Thoracic aorta (tissue), 2 donors: ENCODE results near the gene CD2. TPM values are rescaled to one million over a fixed set of nuclear protein-coding genes. Genes with fewer than 3 reads are reported as not detected.

Experiments
- ATAC-seq: fragments of 150-250 bp; one replicate; pipeline ENCODE4 v1.8.0; 2017; ENCODE audit warnings: low read depth; ENCODE audit not compliant: insufficient number of reproducible peaks, low FRiP score
- DNase-seq: peaks from one replicate; pipeline ENCODE4 v3.0.0-alpha.2; 2020; ENCODE audit warnings: low spot score
- H3K27ac ChIP-seq, 2 donors: fragments of 200-600 bp; sonication (generic); 1 replicate in 1 of 2; 2 replicates in 1 of 2; pipeline ENCODE4 v1.5.1; 2016; ENCODE audit warnings: mild to moderate bottlenecking in 2 of 2, moderate library complexity in 2 of 2
- H3K27me3 ChIP-seq: fragments of 200-600 bp; sonication (generic); replicated peaks from 2 replicates; pipeline ENCODE4 v1.6.0; 2016; ENCODE audit warnings: mild to moderate bottlenecking; ENCODE audit not compliant: insufficient read depth
- H3K36me3 ChIP-seq: fragments of 200-600 bp; sonication (generic); one replicate; pipeline ENCODE4 v1.5.1; 2016
- H3K4me1 ChIP-seq, 2 donors: fragments of 200-600 bp; sonication (generic); 1 replicate in 1 of 2; 2 replicates in 1 of 2; pipeline versions ENCODE4 v1.5.1 to v1.6.0; 2016; ENCODE audit warnings: low read depth in 2 of 2, mild to moderate bottlenecking in 1 of 2; ENCODE audit not compliant: control insufficient read depth in 1 of 2
- H3K4me3 ChIP-seq: fragments of 200-600 bp; sonication (generic); 2 replicates; pipeline ENCODE4 v1.5.1; 2016; ENCODE audit warnings: mild to moderate bottlenecking
- H3K9me3 ChIP-seq: fragments of 200-600 bp; sonication (generic); 2 replicates; pipeline ENCODE4 v1.5.1; 2016
- total RNA-seq, 2 donors: library from RNA; depleted of rRNA; stranded (reverse); fragments of >200 nt; gene quantifications; one replicate each; pipeline versions ENCODE4 v1.1.0 to v1.2.3, GENCODE V29; 2016
- TF ChIP-seq, protein P1 (sequence below): fragments of 200-600 bp; sonication (generic); IDR thresholded peaks from one replicate; pipeline ENCODE4 v1.5.1; 2019; ENCODE audit warnings: antibody characterized with exemption

CD2 gene
- total RNA-seq, 2 donors from 2014 or later, result 1.4 to 3.0 TPM

DNA sequence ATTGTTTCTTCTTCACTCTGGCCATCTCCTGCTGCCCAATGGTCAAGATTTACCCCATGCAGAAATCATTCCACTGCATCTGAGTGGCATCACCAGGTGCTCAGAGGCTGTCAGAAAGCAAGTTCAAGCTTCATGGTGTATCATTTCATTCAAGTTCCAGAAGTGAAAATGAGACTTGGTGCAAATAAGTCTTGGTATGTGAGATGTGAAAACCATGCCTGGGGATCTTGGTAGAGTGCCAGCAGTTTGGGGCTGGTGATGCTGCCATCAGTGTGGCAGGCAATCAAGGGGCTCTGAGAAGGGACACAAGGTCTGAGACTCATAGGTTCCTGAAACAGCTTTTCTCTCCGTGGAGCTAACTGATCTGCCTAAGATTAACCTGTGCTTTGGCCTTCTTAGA lies 52.0 kb downstream of the CD2 start:
- H3K27ac ChIP-seq, result no peak overlapping the region
- ATAC-seq, result no peak
- no peak for DNase-seq
- no peak overlapping the region for H3K4me3 ChIP-seq
- no peaks in the 10 kb centered on the region for H3K9me3 ChIP-seq
- no peaks in the 10 kb centered on the region for H3K27me3 ChIP-seq
- H3K36me3 ChIP-seq, result no peaks in the 10 kb centered on the region
- no peaks in the 10 kb centered on the region for H3K4me1 ChIP-seq
- TF ChIP-seq, protein P1, sequence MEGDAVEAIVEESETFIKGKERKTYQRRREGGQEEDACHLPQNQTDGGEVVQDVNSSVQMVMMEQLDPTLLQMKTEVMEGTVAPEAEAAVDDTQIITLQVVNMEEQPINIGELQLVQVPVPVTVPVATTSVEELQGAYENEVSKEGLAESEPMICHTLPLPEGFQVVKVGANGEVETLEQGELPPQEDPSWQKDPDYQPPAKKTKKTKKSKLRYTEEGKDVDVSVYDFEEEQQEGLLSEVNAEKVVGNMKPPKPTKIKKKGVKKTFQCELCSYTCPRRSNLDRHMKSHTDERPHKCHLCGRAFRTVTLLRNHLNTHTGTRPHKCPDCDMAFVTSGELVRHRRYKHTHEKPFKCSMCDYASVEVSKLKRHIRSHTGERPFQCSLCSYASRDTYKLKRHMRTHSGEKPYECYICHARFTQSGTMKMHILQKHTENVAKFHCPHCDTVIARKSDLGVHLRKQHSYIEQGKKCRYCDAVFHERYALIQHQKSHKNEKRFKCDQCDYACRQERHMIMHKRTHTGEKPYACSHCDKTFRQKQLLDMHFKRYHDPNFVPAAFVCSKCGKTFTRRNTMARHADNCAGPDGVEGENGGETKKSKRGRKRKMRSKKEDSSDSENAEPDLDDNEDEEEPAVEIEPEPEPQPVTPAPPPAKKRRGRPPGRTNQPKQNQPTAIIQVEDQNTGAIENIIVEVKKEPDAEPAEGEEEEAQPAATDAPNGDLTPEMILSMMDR, result no peak

DNA sequence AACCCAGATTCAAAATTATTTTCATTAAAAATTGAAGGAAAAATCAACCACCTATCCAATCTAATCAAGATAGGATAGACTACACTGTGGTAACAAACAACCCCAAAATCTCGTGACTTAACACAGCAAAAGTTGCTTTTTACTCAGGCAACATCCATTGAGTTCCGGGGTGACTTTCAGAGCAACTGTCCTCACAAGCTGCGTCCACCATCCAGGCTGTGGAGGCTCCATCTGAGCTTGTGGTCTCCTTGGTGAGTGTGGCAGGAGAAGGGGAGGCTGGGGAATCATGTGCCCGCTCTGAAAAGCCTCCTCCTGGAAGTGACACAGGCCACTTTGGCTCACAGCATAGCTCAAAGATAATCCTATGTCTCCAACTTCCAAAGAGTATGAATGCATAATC lies 52.4 kb downstream of the CD2 start:
- DNase-seq, result no peak
- no peaks in the 10 kb centered on the region for H3K27me3 ChIP-seq

DNA sequence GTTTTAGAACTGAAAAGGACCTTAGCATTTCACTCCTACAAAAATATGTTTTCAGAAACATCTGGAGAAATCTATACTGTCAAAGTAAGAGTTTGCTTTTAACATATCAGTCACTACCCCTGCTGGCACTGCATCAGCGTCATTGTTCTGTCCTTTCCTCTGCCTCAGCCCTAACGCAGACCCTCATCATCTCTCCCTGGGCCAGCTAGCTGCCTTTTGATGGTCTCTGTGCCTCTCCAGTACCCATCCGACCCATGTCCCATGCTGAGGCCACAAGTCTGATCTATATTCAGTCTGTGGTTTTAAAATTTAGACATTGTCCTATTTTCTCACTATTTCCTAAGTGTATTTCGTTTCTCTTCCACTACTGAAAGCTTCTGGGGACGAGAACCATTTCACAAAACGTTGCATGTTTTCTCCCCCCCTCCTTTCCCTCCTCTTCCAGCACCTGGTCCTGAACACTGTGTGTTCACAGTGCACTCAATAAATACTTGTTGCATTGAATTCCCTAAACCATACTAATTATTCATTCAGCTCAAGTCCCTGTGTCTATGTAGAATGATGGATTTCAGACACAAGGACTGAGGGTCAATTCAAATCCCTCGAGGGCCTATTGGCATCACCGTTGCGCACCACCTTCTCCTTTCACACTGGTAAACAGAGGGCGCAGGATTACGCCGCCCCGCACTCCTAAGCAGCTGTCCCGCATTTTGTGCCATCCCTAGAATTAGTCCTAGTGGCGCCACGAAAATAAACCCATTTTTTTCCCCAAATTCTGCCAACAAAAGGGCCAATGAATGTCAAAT lies 53.4 kb downstream of the CD2 start:
- DNase-seq, result no peak
- Histone ChIP-seq H3K9me3 (peaks cover 2% of the 10 kb centered on the region), H3K27me3 (no peaks in the 10 kb centered on the region), H3K27ac (no peak overlapping the region), H3K36me3 (no peaks in the 10 kb centered on the region), H3K4me3 (no peak overlapping the region), H3K4me1 (no peaks in the 10 kb centered on the region)
- TF ChIP-seq, protein P1, result no peak
- ATAC-seq, result no peak

More for the DNA sequence above, 52.4 kb downstream of the CD2 start:
- TF ChIP-seq, protein P1, result no peak
- no peaks in the 10 kb centered on the region for H3K36me3 ChIP-seq
- H3K27ac ChIP-seq, result no peak overlapping the region
- no peaks in the 10 kb centered on the region for H3K4me1 ChIP-seq
- H3K9me3 ChIP-seq, result no peaks in the 10 kb centered on the region
- ATAC-seq, result no peak
- no peak overlapping the region for H3K4me3 ChIP-seq

DNA sequence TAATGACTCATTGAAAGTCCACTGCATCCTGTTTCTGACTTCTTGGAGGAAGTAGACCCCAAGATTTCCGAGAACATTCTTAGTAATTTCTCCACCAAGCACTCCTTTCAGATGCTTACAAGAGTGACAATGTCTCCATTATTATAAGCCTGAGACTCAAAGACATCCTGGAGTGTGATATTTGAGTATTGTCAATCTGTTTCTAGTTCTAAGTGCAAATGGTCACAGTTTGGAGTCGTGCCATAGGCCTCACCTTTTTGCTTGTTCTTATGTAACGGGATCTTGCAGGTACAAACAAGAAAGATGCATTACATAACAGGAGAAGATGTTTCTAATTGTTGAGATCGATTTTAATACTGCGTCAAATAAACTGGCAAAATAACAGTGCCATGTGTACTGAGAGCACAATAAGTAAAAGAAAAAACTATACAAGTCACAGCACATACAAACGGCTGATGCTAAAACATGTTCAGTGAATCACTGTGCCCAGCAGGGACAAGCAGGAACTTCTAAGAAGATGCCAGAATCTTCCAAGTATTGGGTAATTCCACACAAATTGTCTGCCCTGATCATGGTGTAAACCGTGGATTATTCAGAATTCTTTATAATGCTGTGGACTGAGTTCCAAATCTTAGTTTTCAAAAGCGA lies 54.1 kb downstream of the CD2 start:
- no peak for DNase-seq
- H3K4me1 ChIP-seq, result no peaks in the 10 kb centered on the region
- no peak overlapping the region for H3K27ac ChIP-seq
- no peak for ATAC-seq
- TF ChIP-seq, protein P1, result no peak
- no peak overlapping the region for H3K4me3 ChIP-seq
- no peaks in the 10 kb centered on the region for H3K27me3 ChIP-seq
- peaks cover 4% of the 10 kb centered on the region for H3K9me3 ChIP-seq
- H3K36me3 ChIP-seq, result no peaks in the 10 kb centered on the region

DNA sequence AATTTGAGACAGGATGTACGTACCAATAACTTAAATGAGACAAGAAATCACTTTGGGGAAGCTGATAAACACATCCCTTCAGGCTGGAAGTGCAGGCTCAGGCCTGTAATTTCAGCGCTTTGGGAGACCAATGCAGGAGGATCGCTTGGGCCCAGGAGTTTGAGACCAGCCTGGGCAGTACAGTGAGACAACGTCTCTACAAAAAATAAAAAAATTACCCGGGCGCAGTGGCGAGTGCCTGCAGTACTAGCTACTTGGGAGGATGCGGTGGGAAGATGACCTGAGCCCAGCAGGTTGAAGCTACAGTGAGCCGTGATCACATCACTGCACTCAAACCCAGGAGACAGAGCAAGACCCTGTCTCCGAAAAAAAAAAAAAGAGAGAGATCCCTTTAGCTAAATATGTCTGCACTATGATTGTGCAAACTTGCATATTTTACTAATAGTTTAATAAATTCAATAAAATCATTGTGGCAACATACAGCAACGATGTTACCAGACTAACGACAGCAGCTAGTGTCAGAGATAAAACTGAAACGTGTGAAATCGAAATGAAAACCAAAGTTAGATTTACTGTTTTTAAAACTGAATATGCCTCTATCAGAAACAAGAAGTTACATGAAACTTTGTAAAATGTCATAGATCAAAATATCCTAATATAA lies 54.7 kb downstream of the CD2 start:
- Histone ChIP-seq H3K4me3 (no peak overlapping the region), H3K36me3 (no peaks in the 10 kb centered on the region), H3K27me3 (no peaks in the 10 kb centered on the region), H3K9me3 (peaks cover 4% of the 10 kb centered on the region), H3K27ac (no peak overlapping the region), H3K4me1 (no peaks in the 10 kb centered on the region)
- ATAC-seq, result no peak
- no peak for DNase-seq
- TF ChIP-seq, protein P1, result no peak
